H9 (cell line): ENCODE results near the gene MSL2. TPM values are rescaled to one million over a fixed set of nuclear protein-coding genes. Genes with fewer than 3 reads are reported as not detected.
A peak's percentile ranks its signal among the peaks of the same experiment; 100 is the strongest.

Source experiments
- DNase-seq: peaks from one replicate; pipeline ENCODE4 v3.0.0-alpha.2; 2017
- H2AFZ ChIP-seq: one replicate; pipeline ENCODE4 v1.6.1; 2013; ENCODE audit warnings: mild to moderate bottlenecking, low read length, control low read depth, moderate library complexity
- H2AK5ac ChIP-seq: 2 replicates; pipeline ENCODE4 v1.6.1; 2013; ENCODE audit warnings: low read length, control low read depth, mixed read lengths; ENCODE audit not compliant: insufficient read length
- H2BK120ac ChIP-seq: one replicate; pipeline ENCODE4 v1.6.1; 2013; ENCODE audit warnings: low read depth, mild to moderate bottlenecking, low read length, control low read depth, inconsistent platforms; ENCODE audit not compliant: poor library complexity, severe bottlenecking
- H2BK12ac ChIP-seq: 2 replicates; pipeline ENCODE4 v1.6.1; 2013; ENCODE audit warnings: low read length, control low read depth, mixed read lengths, low read depth; ENCODE audit not compliant: insufficient read length
- H2BK15ac ChIP-seq: 2 replicates; pipeline ENCODE4 v1.6.1; 2013; ENCODE audit warnings: low read depth, low read length, control low read depth
- H2BK20ac ChIP-seq: one replicate; pipeline ENCODE4 v1.6.1; 2013; ENCODE audit warnings: low read depth, mild to moderate bottlenecking, low read length, control low read depth, inconsistent platforms; ENCODE audit not compliant: poor library complexity, severe bottlenecking
- H2BK5ac ChIP-seq: 2 replicates; pipeline ENCODE4 v1.6.1; 2013; ENCODE audit warnings: low read length, control low read depth, mixed read lengths; ENCODE audit not compliant: insufficient read length
- H3K14ac ChIP-seq: 2 replicates; pipeline ENCODE4 v1.6.1; 2013; ENCODE audit warnings: low read length, control low read depth; ENCODE audit not compliant: insufficient read depth
- H3K18ac ChIP-seq: 2 replicates; pipeline ENCODE4 v1.6.1; 2013; ENCODE audit warnings: low read depth, mild to moderate bottlenecking, mixed read lengths, low read length, control low read depth; ENCODE audit not compliant: insufficient read length
- H3K23ac ChIP-seq: 2 replicates; pipeline ENCODE4 v1.6.1; 2013; ENCODE audit warnings: low read length, control low read depth, mixed read lengths, low read depth; ENCODE audit not compliant: insufficient read length
- H3K23me2 ChIP-seq: 2 replicates; pipeline ENCODE4 v1.6.1; 2013; ENCODE audit warnings: low read depth, mild to moderate bottlenecking, mixed read lengths, low read length, control low read depth; ENCODE audit not compliant: insufficient read length, poor library complexity, severe bottlenecking
- H3K27ac ChIP-seq: 2 replicates; pipeline ENCODE4 v1.5.1; 2013; ENCODE audit warnings: low read length, control low read depth, mixed read lengths, low read depth; ENCODE audit not compliant: insufficient read length
- H3K27me3 ChIP-seq: 2 replicates; pipeline ENCODE4 v1.6.1; 2013; ENCODE audit warnings: low read length, control low read depth, inconsistent platforms; ENCODE audit not compliant: insufficient read depth
- H3K4ac ChIP-seq: 2 replicates; pipeline ENCODE4 v1.6.1; 2013; ENCODE audit warnings: low read depth, mild to moderate bottlenecking, control low read depth, inconsistent platforms, low read length, moderate library complexity
- H3K4me1 ChIP-seq: 2 replicates; pipeline ENCODE4 v1.6.1; 2013; ENCODE audit warnings: low read length, control low read depth, inconsistent platforms; ENCODE audit not compliant: insufficient read depth
- H3K4me2 ChIP-seq: 2 replicates; pipeline ENCODE4 v1.6.1; 2013; ENCODE audit warnings: low read length, control low read depth, mixed read lengths; ENCODE audit not compliant: insufficient read length, insufficient read depth
- H3K56ac ChIP-seq: 2 replicates; pipeline ENCODE4 v1.6.1; 2013; ENCODE audit warnings: low read depth, mild to moderate bottlenecking, mixed read lengths, low read length, control low read depth; ENCODE audit not compliant: insufficient read length
- H3K79me1 ChIP-seq: 2 replicates; pipeline ENCODE4 v1.6.1; 2013; ENCODE audit warnings: low read depth, mild to moderate bottlenecking, moderate library complexity, low read length, control low read depth, inconsistent platforms; ENCODE audit not compliant: insufficient read depth, poor library complexity, severe bottlenecking
- H3K79me2 ChIP-seq: 2 replicates; pipeline ENCODE4 v1.6.1; 2013; ENCODE audit warnings: low read length, control low read depth, inconsistent platforms; ENCODE audit not compliant: insufficient read depth
- H3K9ac ChIP-seq: 2 replicates; pipeline ENCODE4 v1.6.1; 2013; ENCODE audit warnings: low read length, control low read depth, mixed read lengths; ENCODE audit not compliant: insufficient read length; ENCODE audit errors: extremely low read depth
- H3K9me3 ChIP-seq: one replicate; pipeline ENCODE4 v1.6.1; 2013; ENCODE audit warnings: low read depth, low read length, inconsistent platforms; ENCODE audit not compliant: control insufficient read depth
- H3T11ph ChIP-seq: one replicate; pipeline ENCODE4 v1.6.1; 2013; ENCODE audit warnings: mild to moderate bottlenecking, low read length, control low read depth, inconsistent platforms
- H4K20me1 ChIP-seq: one replicate; pipeline ENCODE4 v1.6.1; 2013; ENCODE audit not compliant: control insufficient read depth, insufficient read length, insufficient read depth
- H4K5ac ChIP-seq: 2 replicates; pipeline ENCODE4 v1.6.1; 2013; ENCODE audit warnings: low read depth, mild to moderate bottlenecking, mixed read lengths, low read length, control low read depth; ENCODE audit not compliant: insufficient read length
- H4K8ac ChIP-seq: replicated peaks from 2 replicates; pipeline ENCODE4 v1.6.1; 2013; ENCODE audit warnings: low read length, control low read depth, mixed read lengths, low read depth; ENCODE audit not compliant: insufficient read length
- H4K91ac ChIP-seq: 2 replicates; pipeline ENCODE4 v1.6.1; 2013; ENCODE audit warnings: low read depth, mild to moderate bottlenecking, moderate library complexity, mixed read lengths, low read length, control low read depth; ENCODE audit not compliant: insufficient read length
- H3K27ac Mint-ChIP-seq, 3 experiments: 2 replicates in 2 of 3; 3 replicates in 1 of 3; pipeline ENCODE4 v1.8.0; 2020 to 2021; ENCODE audit warnings: mixed read lengths in 3 of 3, mild to moderate bottlenecking in 1 of 3, moderate library complexity in 1 of 3
- H3K27me3 Mint-ChIP-seq: 2 replicates; pipeline ENCODE4 v1.8.0; 2021; ENCODE audit warnings: low read depth, mild to moderate bottlenecking, moderate library complexity, mixed read lengths
- H3K36me3 Mint-ChIP-seq, 3 experiments: 2 replicates in 2 of 3; 3 replicates in 1 of 3; pipeline ENCODE4 v1.8.0; 2020 to 2021; ENCODE audit warnings: low read depth in 3 of 3, mixed read lengths in 3 of 3; ENCODE audit not compliant: insufficient read depth in 1 of 3
- H3K4me1 Mint-ChIP-seq, 2 experiments: 2 replicates each; pipeline ENCODE4 v1.8.0; 2020; ENCODE audit warnings: mixed read lengths in 2 of 2
- H3K4me3 Mint-ChIP-seq, 2 experiments: 2 replicates in 1 of 2; 3 replicates in 1 of 2; pipeline ENCODE4 v1.8.0; 2020 to 2021; ENCODE audit warnings: mild to moderate bottlenecking in 2 of 2, mixed read lengths in 2 of 2, moderate library complexity in 1 of 2
- H3K9me3 Mint-ChIP-seq, 2 experiments: 2 replicates in 1 of 2; 3 replicates in 1 of 2; pipeline ENCODE4 v1.8.0; 2020; ENCODE audit warnings: mild to moderate bottlenecking in 2 of 2, mixed read lengths in 2 of 2, moderate library complexity in 1 of 2
- WGBS: extraction: QIAGEN DNeasy Blood & Tissue Kit; methylation state at CpG from one replicate; pipeline ENCODE4 v1.1.7; 2013; ENCODE audit warnings: missing lambda C conversion rate, low lambda C conversion rate, mixed read lengths; ENCODE audit not compliant: insufficient read length; ENCODE audit errors: extremely low coverage; 5-methylcytosine and 5-hydroxymethylcytosine counted together
- total RNA-seq: library from RNA; stranded (reverse); gene quantifications from 2 replicates; pipeline ENCODE4 v1.2.1, GENCODE V29; 2021
- TF ChIP-seq, protein P1 (sequence below): fragments of 200-600 bp; sonication (generic); conservative IDR thresholded peaks from 3 replicates; pipeline ENCODE4 v1.8.0; 2021; ENCODE audit warnings: antibody characterized with exemption, mild to moderate bottlenecking

Gene MSL2
- total RNA-seq, 1 experiment from 2014 or later, result 42.7 TPM

DNA sequence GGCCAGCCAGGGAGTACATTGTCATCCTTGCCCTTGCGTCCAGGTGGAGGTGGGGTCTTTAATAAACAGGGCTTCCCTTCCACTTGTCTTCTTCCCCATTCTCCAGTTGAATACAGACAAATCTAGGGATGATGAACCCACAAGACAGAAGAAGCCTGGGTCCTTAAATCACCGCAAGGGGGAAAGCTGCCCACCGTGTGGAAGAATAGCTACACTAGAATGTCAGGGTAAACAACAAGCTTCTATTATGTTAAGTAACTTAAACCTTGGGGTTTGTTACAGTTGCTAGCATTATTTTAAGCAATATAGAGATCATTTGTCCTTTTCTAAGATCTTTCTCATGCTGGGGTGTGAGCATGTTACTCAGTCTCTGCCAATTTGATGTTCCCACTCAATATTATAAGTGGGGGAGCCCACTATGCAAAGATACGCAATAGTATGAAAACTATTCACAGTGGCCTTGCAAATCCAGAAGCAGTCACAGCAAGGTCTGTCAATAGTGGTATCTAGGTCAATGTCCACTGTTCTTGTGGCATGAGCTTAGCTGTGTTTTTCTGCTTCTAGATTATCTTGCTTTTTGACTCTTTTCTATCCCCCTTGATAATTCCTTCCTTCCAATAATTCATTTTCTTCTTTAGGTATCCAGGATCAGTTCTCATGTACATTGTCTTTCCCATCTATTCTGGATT, 42.0 kb upstream of the MSL2 start:
- H3K4me2 ChIP-seq, result no peak overlapping the region

More for the DNA sequence above, 42.0 kb upstream of the MSL2 start:
- no peak overlapping the region for H2BK120ac ChIP-seq
- H4K8ac ChIP-seq, result no peak overlapping the region
- Mint-ChIP-seq H3K36me3 (no peaks in the 10 kb centered on the region; a peak in 1 of 7 replicates), H3K9me3 (no peaks in the 10 kb centered on the region; a peak in 1 of 5 replicates), H3K4me3 (no peak overlapping the region), H3K4me1 (peaks cover 42 to 43% of the 10 kb centered on the region in 2 experiments), H3K27ac (no peak overlapping the region), H3K27me3 (peaks cover 52% of the 10 kb centered on the region)
- H3K27ac ChIP-seq, result no peak overlapping the region
- H3K23ac ChIP-seq, result no peak overlapping the region
- no peak overlapping the region for H2BK5ac ChIP-seq
- H4K91ac ChIP-seq, result no peak overlapping the region
- H2AFZ ChIP-seq, result no peak overlapping the region
- H2BK15ac ChIP-seq, result no peak overlapping the region
- H4K20me1 ChIP-seq, result no peaks in the 10 kb centered on the region
- no peak overlapping the region for H3K4ac ChIP-seq
- no peak for DNase-seq
- no peaks in the 10 kb centered on the region for H3K23me2 ChIP-seq
- no peaks in the 10 kb centered on the region; the same call in 1 of the 2 replicates for H3K4me1 ChIP-seq
- H3T11ph ChIP-seq, result no peak overlapping the region
- no peak overlapping the region for H4K5ac ChIP-seq
- no peak overlapping the region for H3K9ac ChIP-seq
- no CpG with 5 or more reads among the region's 4 CpGs for WGBS
- TF ChIP-seq, protein P1, sequence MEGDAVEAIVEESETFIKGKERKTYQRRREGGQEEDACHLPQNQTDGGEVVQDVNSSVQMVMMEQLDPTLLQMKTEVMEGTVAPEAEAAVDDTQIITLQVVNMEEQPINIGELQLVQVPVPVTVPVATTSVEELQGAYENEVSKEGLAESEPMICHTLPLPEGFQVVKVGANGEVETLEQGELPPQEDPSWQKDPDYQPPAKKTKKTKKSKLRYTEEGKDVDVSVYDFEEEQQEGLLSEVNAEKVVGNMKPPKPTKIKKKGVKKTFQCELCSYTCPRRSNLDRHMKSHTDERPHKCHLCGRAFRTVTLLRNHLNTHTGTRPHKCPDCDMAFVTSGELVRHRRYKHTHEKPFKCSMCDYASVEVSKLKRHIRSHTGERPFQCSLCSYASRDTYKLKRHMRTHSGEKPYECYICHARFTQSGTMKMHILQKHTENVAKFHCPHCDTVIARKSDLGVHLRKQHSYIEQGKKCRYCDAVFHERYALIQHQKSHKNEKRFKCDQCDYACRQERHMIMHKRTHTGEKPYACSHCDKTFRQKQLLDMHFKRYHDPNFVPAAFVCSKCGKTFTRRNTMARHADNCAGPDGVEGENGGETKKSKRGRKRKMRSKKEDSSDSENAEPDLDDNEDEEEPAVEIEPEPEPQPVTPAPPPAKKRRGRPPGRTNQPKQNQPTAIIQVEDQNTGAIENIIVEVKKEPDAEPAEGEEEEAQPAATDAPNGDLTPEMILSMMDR, result peak; percentile 41
- no peaks in the 10 kb centered on the region for H3K79me1 ChIP-seq
- H2BK12ac ChIP-seq, result no peak overlapping the region
- H3K79me2 ChIP-seq, result no peaks in the 10 kb centered on the region
- no peak overlapping the region for H3K56ac ChIP-seq
- no peak overlapping the region for H2AK5ac ChIP-seq
- no peak overlapping the region for H3K14ac ChIP-seq
- no peak overlapping the region for H2BK20ac ChIP-seq
- no peaks in the 10 kb centered on the region for H3K27me3 ChIP-seq
- H3K9me3 ChIP-seq, result no peaks in the 10 kb centered on the region
- H3K18ac ChIP-seq, result no peak overlapping the region
